Measurements from ENCODE around the gene BTBD6. TPM values are rescaled to one million over a fixed set of nuclear protein-coding genes. Genes with fewer than 3 reads are reported as not detected.

The BTBD6 gene
- total RNA-seq, 4 donors from 2014 or later = 41.0 to 52.7 (median 46.9) TPM

- Histone ChIP-seq H3K4me3 (no peak overlapping the region), H3K4me1 (peaks cover 0 to 17% (median 0%) of the 10 kb centered on the region in 3 donors), H3K27ac (no peak overlapping the region), H3K27me3 (no peaks in the 10 kb centered on the region), H3K9me3 (no peaks in the 10 kb centered on the region), H3K36me3 (peaks cover 0 to 38% (median 0%) of the 10 kb centered on the region in 3 donors)
- TF ChIP-seq POLR2A (IDR thresholded peaks at IDR 0.05) = no peak
- TF ChIP-seq, protein P1, sequence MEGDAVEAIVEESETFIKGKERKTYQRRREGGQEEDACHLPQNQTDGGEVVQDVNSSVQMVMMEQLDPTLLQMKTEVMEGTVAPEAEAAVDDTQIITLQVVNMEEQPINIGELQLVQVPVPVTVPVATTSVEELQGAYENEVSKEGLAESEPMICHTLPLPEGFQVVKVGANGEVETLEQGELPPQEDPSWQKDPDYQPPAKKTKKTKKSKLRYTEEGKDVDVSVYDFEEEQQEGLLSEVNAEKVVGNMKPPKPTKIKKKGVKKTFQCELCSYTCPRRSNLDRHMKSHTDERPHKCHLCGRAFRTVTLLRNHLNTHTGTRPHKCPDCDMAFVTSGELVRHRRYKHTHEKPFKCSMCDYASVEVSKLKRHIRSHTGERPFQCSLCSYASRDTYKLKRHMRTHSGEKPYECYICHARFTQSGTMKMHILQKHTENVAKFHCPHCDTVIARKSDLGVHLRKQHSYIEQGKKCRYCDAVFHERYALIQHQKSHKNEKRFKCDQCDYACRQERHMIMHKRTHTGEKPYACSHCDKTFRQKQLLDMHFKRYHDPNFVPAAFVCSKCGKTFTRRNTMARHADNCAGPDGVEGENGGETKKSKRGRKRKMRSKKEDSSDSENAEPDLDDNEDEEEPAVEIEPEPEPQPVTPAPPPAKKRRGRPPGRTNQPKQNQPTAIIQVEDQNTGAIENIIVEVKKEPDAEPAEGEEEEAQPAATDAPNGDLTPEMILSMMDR (IDR thresholded peaks at IDR 0.05) = no peak
- intact Hi-C loops (cut with DNase I) = loop anchor here (5.0 to 10.0 kb wide), 3 partner anchors 55 to 187 kb away; no protein-coding TSS in a partner anchor
- WGBS, 2 donors = 62 to 69% methylated on average over 12 to 16 of the region's 16 CpGs
- no peak for DNase-seq
Measured at GRCh38 chr14:105282098-105282725, 33.9 kb downstream of the BTBD6 start.

- no peak for TF ChIP-seq POLR2A (IDR thresholded peaks at IDR 0.05)
- TF ChIP-seq, protein P1 (IDR thresholded peaks at IDR 0.05) = no peak
- H3K4me3 ChIP-seq = no peak overlapping the region
- DNase-seq = no peak
- H3K27ac ChIP-seq = no peak overlapping the region
- peaks cover 0 to 38% (median 0%) of the 10 kb centered on the region in 3 donors for H3K36me3 ChIP-seq
- WGBS, 2 donors = 88 to 90% methylated on average over 4 of the region's 10 CpGs
- no peaks in the 10 kb centered on the region for H3K27me3 ChIP-seq
- peaks cover 0 to 11% (median 0%) of the 10 kb centered on the region in 3 donors for H3K4me1 ChIP-seq
- intact Hi-C loops (cut with DNase I) = loop anchor here (5.0 to 10.0 kb wide), 3 partner anchors 54 to 188 kb away; no protein-coding TSS in a partner anchor
- no peaks in the 10 kb centered on the region for H3K9me3 ChIP-seq
Measured at GRCh38 chr14:105283028-105283427, 34.7 kb downstream of the BTBD6 start.

- no peak for DNase-seq
- intact Hi-C loops (cut with DNase I) = loop anchor here (5.0 to 10.0 kb wide), 3 partner anchors 53 to 189 kb away; no protein-coding TSS in a partner anchor
- peak overlapping the region in 1 of 4 donors; percentile 21 for H3K27ac ChIP-seq
Measured at GRCh38 chr14:105283899-105284298, 35.6 kb downstream of the BTBD6 start.

GRCh38 chr14:105285174-105285573, 36.8 kb downstream of the BTBD6 start:
- H3K4me3 ChIP-seq = no peak overlapping the region
- no peaks in the 10 kb centered on the region for H3K27me3 ChIP-seq
- TF ChIP-seq, protein P1 (IDR thresholded peaks at IDR 0.05) = no peak
- TF ChIP-seq POLR2A (IDR thresholded peaks at IDR 0.05) = no peak
- WGBS, 2 donors = 85 to 97% methylated on average over 8 of the region's 8 CpGs
- DNase-seq = no peak
- peaks cover 0 to 11% (median 0%) of the 10 kb centered on the region in 3 donors for H3K4me1 ChIP-seq
- H3K9me3 ChIP-seq = no peaks in the 10 kb centered on the region
- no peak overlapping the region for H3K27ac ChIP-seq
- H3K36me3 ChIP-seq = peaks cover 0 to 38% (median 0%) of the 10 kb centered on the region in 3 donors
- intact Hi-C loops (cut with DNase I) = loop anchor here (10.0 kb wide), 2 partner anchors 80 to 190 kb away; no protein-coding TSS in a partner anchor

More at GRCh38 chr14:105283899-105284298, 35.6 kb downstream of the BTBD6 start:
- Histone ChIP-seq H3K27me3 (no peaks in the 10 kb centered on the region), H3K4me3 (no peak overlapping the region), H3K4me1 (peaks cover 0 to 11% (median 0%) of the 10 kb centered on the region in 3 donors), H3K9me3 (no peaks in the 10 kb centered on the region), H3K36me3 (peaks cover 0 to 38% (median 0%) of the 10 kb centered on the region in 3 donors)
- 67 to 68% methylated on average over 12 to 14 of the region's 15 CpGs for WGBS, 2 donors
- TF ChIP-seq POLR2A (IDR thresholded peaks at IDR 0.05) = no peak
- TF ChIP-seq, protein P1 (IDR thresholded peaks at IDR 0.05) = no peak

- no peak overlapping the region for H3K4me3 ChIP-seq
- no peak for TF ChIP-seq POLR2A (IDR thresholded peaks at IDR 0.05)
- TF ChIP-seq, protein P1 (IDR thresholded peaks at IDR 0.05) = no peak
- peaks cover 0 to 32% (median 0%) of the 10 kb centered on the region in 3 donors for H3K36me3 ChIP-seq
- DNase-seq = no peak
- H3K27ac ChIP-seq = no peak overlapping the region
- no peaks in the 10 kb centered on the region for H3K9me3 ChIP-seq
- 100% methylated on average over 4 to 5 of the region's 9 CpGs for WGBS, 2 donors
- intact Hi-C loops (cut with DNase I) = loop anchor here (10.0 kb wide), 2 partner anchors 82 to 192 kb away; no protein-coding TSS in a partner anchor
- no peaks in the 10 kb centered on the region for H3K27me3 ChIP-seq
- peaks cover 0 to 14% (median 0%) of the 10 kb centered on the region in 3 donors for H3K4me1 ChIP-seq
Measured at GRCh38 chr14:105286759-105287144, 38.4 kb downstream of the BTBD6 start.

Data from esophagus squamous epithelium (tissue), 5 donors.